TTC549 (cell line): ENCODE measurements around the gene BRD4.

Experiments used
- FAIRE-seq: peaks from 2 replicates; lab custom pipeline; 2012; peaks lifted over from hg19 to GRCh38; lab: Jason Lieb, UNC

Gene BRD4

GRCh38 chr19:15265214-15265849 is 67.0 kb downstream of the BRD4 start:
- FAIRE-seq = no peak

GRCh38 chr19:15264933-15265206 is 67.5 kb downstream of the BRD4 start:
- FAIRE-seq = no peak

GRCh38 chr19:15264061-15264932 is 68.0 kb downstream of the BRD4 start:
- FAIRE-seq = no peak

GRCh38 chr19:15263361-15263985 is 68.9 kb downstream of the BRD4 start:
- no peak for FAIRE-seq

DNA sequence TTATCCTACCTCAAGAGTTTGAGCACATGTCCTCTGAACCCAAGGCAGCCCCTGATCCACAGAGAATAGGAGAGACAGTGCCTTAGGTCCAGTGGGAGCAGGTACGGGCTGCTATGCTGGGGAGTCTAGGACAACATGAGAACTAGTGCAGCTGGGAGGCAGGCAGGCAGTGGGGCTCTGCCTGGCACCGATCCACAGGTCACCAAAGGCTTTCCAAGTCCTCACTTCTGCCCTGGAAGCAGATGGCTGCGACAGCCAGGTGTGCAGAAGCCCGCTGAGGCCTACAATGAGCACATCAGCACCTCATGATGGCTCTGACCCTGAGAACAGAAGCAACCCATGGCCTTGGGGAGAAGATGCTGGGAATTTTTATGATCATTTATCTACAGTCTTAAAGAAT is 70.3 kb downstream of the BRD4 start:
- no peak for FAIRE-seq

DNA sequence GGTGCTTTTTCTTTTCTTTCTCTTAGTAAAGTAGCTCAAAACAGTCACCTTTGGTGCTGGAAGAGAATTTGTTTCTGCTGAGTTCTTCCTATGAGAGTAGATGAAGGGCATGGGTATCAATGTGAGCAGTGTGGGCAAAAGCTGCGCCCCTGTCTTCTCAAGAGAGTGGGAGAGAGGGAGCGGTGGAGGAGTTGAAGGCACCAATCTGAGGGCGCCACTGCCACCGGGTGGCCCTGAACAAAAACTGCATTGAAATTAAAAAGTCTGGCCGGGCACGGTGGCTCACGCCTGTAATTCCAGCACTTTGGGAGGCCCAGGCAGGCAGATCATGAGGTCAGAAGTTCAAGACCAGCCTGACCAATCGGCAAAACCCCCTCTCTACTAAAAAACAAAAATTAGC is 71.4 kb downstream of the BRD4 start:
- no peak for FAIRE-seq

GRCh38 chr19:15259907-15260306 is 72.4 kb downstream of the BRD4 start:
- no peak for FAIRE-seq

DNA sequence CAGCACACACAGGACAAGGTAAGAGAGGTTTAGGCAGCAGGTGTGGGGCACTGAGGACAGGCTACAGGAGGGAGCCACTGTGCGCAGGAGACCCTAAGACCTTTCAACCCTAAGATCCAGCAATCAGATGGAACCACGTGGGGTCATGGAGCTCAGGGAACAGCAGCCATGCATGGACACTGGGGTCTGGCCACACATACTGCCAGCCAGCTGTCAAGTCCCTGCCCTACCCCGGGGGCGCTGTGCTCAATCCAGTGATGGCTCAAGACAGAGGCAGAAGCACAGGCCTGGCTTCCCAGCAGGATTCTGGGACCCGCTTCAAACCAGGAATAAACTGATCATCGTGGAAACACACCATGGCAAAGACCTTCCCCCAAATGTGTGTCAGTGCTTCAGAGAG is 74.6 kb downstream of the BRD4 start:
- FAIRE-seq = no peak

DNA sequence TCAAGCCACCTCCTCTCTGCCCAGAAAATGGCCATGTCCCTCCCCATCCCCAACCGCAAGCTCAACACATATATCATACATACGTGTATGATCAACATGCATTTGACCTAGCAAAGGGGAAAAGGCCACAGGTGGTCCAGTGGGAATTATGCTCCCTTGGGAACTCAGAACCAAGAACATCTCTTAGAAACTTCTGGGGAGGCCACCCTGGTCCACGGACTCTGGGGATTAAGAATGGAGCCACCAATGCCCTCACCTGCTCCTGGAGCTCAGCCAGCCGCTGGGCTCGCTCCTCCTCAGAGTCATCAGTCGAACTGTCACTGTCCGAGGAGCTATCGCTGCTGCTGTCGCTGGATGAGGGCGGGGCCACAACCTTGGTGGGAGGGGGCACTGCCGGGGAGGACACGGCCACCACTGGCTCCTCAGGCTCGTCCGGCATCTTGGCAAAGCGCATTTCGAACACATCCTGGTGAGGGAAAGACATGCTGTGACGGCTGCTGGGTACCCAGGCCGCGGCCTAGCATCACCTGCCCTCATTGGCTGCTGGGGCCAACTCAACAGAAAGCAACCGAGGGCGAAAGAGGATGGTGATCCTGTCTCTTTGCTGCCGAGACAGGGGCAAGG is 75.5 kb downstream of the BRD4 start:
- no peak for FAIRE-seq

GRCh38 chr19:15255359-15255990 is 76.9 kb downstream of the BRD4 start:
- no peak for FAIRE-seq

DNA sequence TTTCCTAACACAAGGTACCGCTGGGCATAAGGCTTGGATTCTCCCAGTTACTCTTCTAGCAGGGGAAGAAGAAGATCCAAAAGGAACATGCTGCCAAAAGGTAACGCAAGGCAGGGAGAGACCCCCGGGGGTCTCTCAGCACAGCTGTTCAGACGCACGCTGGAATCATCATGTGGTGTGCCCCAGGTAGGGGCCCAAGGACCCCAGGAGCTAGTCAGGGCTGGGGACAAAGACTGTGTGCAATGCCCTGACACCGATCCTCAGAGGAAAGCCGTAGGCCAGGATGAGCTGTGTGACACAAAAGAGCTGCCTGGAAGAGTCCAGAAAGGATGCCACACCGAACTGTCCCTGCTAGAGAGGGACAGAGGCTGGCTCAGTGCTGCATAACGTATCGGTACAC is 77.8 kb downstream of the BRD4 start:
- no peak for FAIRE-seq

DNA sequence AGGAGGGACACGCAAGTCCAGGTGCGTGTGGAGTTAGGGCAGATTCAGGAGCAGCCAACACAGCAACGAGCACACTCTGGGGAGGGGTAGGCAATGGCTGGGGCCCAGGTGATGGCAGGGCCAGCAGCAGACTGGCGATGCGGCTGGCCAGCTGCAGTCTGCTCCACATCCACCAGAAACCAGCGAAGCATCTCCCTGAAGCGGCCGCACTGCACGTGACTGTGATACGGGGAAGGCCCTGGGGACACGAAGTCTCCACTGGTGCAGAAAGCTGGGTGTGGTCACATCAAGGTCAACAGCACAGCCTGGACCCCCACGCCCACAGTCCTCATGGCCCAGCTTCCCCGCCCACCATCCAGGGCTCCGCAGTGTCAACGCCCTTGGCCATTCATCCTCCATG is 78.8 kb downstream of the BRD4 start:
- FAIRE-seq = no peak

DNA sequence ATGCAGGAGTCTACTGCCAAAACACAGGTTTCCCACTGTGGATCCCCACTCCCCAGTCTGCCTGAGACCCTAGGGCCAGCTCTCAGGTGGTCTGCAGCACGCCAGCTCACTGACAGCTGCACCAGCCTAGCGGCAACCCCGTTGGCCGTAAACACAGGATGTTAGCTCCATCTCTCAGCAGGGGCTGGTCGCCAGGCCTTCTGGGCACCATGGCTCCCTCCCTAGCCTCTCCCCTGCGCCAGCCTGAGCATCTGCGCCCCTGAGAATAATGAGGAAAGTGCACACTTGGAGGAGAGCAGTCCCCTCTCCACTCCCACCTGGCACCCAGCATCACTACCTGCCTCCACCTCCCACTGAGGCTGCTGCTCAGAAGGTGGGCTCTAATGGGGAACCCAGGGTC is 79.3 kb downstream of the BRD4 start:
- no peak for FAIRE-seq

DNA sequence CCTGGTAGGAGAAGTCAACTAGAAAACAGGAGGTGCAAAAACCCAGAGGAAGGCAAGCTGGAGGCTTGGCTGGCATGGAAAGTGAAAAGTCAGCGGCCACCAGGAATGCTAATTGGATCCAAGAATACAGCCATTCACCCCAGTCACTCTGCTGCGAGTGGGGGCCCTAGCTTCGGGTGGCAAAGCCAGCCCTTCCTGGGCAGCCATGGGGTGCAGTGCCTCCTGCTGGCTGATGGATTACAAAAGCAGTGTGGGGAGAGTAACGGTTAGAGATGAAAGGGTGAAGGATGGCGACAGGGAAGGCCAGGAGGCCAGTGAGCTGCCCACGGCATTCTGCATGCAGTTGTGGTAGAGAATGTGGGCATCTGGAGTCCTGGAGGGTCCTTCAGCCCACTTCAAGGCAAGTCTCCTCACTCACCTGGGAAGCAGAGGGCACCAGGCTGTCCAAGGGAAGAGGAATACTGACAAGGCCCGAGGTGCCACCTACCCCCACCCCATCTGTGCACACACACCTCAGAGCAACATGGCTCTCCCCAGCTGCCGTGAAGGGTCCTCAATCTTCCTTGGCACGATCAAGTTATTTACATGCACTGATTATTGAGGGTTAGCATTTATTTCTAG is 79.8 kb downstream of the BRD4 start:
- no peak for FAIRE-seq

GRCh38 chr19:15251749-15252397 is 80.5 kb downstream of the BRD4 start:
- FAIRE-seq = no peak

- FAIRE-seq = no peak
Measured at GRCh38 chr19:15251010-15251748, 81.2 kb downstream of the BRD4 start.

- FAIRE-seq = no peak
Measured at GRCh38 chr19:15250640-15250993, 81.7 kb downstream of the BRD4 start.

- FAIRE-seq = no peak
Measured at GRCh38 chr19:15249972-15250639, 82.2 kb downstream of the BRD4 start.

GRCh38 chr19:15249528-15249874 is 82.8 kb downstream of the BRD4 start:
- no peak for FAIRE-seq

DNA sequence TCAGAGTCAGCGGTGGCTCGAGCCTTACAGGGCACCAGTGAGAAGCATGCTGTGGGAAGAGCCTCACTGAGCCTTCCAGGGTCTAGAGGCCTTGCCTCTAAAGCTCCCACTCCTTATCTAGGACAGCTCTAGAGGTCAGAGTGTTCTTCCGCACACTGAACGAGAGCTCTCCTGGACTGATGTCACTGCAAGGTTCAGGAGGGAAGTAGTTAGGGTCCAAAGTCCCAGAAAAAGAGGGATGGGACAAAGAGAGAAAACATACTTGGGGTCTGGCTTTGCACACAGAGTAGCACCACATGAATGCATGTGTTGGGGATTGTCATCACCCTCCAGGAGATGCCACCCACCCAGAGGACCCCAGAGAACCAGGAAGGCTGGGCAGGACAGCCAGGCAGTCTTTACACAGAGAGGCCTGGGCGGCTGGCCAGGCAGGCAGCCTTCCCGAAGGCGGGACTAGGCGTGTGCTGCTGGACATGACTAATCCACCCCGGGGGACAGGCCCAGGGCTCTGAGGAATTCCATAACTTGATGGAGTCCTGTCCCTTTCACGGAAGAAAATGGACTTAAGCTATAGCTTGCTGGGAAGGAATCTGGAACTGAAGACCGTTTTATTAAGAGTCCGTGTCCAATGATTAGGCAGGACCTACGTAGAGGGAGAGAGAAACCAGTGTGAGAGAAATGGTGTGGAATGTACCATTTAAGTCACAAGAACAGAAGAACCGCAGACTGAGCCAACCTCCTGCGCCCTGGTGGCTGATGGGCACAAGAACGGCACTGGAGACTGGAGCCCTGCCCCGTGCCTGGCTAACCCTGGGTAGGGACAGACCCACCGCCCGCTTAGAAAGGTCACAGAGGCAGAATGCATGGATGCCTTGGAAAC is 83.5 kb downstream of the BRD4 start:
- no peak for FAIRE-seq
